Amniotic stem cell (primary cell): ENCODE results near the gene E2F4.
A peak's percentile ranks its signal among the peaks of the same experiment; 100 is the strongest.

Source experiments
- DNase-seq: peaks from one replicate; lab custom pipeline; 2025; lab: John Stamatoyannopoulos, UW

The E2F4 gene

GRCh38 chr16:67235816-67236562 is 44.0 kb downstream of the E2F4 start:
- DNase-seq, result no peak

- no peak for DNase-seq
Measured at GRCh38 chr16:67236563-67237395, 44.8 kb downstream of the E2F4 start.

GRCh38 chr16:67237396-67238277 is 45.7 kb downstream of the E2F4 start:
- DNase-seq, result no peak

GRCh38 chr16:67238278-67238575 is 46.3 kb downstream of the E2F4 start:
- no peak for DNase-seq

- DNase-seq, result no peak
Measured at GRCh38 chr16:67238806-67239470, 47.0 kb downstream of the E2F4 start.

- DNase-seq, result no peak
Measured at GRCh38 chr16:67240506-67240905, 48.6 kb downstream of the E2F4 start.

- peak; percentile 65 for DNase-seq
Measured at GRCh38 chr16:67241008-67241900, 49.3 kb downstream of the E2F4 start.

- no peak for DNase-seq
Measured at GRCh38 chr16:67242138-67242730, 50.3 kb downstream of the E2F4 start.

- DNase-seq, result no peak
Measured at GRCh38 chr16:67243481-67243880, 51.5 kb downstream of the E2F4 start.

- DNase-seq, result peak; percentile 83
Measured at GRCh38 chr16:67244387-67245185, 52.6 kb downstream of the E2F4 start.

GRCh38 chr16:67245186-67245585 is 53.2 kb downstream of the E2F4 start:
- DNase-seq, result no peak

GRCh38 chr16:67245674-67246080 is 53.7 kb downstream of the E2F4 start:
- DNase-seq, result no peak

GRCh38 chr16:67246081-67246755 is 54.3 kb downstream of the E2F4 start:
- DNase-seq, result peak; percentile 49

GRCh38 chr16:67246756-67247191 is 54.8 kb downstream of the E2F4 start:
- DNase-seq, result no peak

GRCh38 chr16:67247192-67248072 is 55.5 kb downstream of the E2F4 start, which contains the start of gene FHOD1:
TSS of gene FHOD1 (minus strand) at chr16:67247481. CDS start at chr16:67247410, 71 bp downstream.
- peak; percentile 94 for DNase-seq

GRCh38 chr16:67248073-67248400 is 56.1 kb downstream of the E2F4 start:
- no peak for DNase-seq
